Measurements from ENCODE around the gene UBE2J2.

UBE2J2 gene

DNA sequence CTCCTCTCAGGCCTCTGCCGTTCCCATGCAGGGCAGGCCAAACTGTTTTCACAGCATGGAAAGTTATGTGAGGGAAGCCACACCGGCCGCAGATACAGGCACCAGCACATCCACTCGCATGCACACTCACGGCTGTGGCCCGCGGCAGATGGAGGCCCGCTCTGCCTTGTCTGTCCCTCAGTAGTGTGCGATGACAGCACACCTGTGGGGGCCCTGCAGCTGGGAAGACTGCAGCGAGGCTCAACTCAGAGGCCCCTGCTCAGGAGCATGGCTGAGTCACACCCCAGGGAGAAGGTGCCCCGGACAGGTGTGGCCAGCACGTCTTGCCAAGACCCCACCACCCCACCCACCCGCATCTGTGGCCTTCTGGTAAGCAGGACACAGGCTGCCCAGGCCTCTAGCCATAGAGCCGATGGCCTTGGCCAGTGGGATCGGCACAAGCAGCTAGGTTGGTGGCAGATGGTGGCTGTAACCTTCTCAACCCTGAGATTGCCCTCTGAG is 1.3 kb upstream of the UBE2J2 start:
- TF ChIP-seq TOX (CRISPR knock-in tag; IDR thresholded peaks at IDR 0.05; ENCODE audit: borderline replicate concordance), result no peak
- TF ChIP-seq CREB5 (CRISPR knock-in tag; IDR thresholded peaks at IDR 0.05; ENCODE audit: low read depth), result no peak
- TF ChIP-seq SNAI2 (CRISPR knock-in tag; IDR thresholded peaks at IDR 0.05), result no peak
- no peak for TF ChIP-seq POU6F1 (CRISPR knock-in tag; IDR thresholded peaks at IDR 0.05; ENCODE audit: borderline replicate concordance, low read depth)
- TF ChIP-seq ZNF70 (CRISPR knock-in tag; IDR thresholded peaks at IDR 0.05), result no peak
- no peak for TF ChIP-seq RARB (CRISPR knock-in tag; IDR thresholded peaks at IDR 0.05)
- TF ChIP-seq ZFP30 (CRISPR knock-in tag; IDR thresholded peaks at IDR 0.05), result no peak
- TF ChIP-seq CSRNP3 (CRISPR knock-in tag; IDR thresholded peaks at IDR 0.05), result no peak
- no peak for TF ChIP-seq ZNF565 (CRISPR knock-in tag; conservative IDR thresholded peaks at IDR 0.05; ENCODE audit: low read depth)
- no peak for TF ChIP-seq ZC3H10 (CRISPR knock-in tag; IDR thresholded peaks at IDR 0.05)
- TF ChIP-seq PPARA (CRISPR knock-in tag; IDR thresholded peaks at IDR 0.05; ENCODE audit: borderline replicate concordance), result no peak
- TF ChIP-seq ARNTL (CRISPR knock-in tag; IDR thresholded peaks at IDR 0.05; ENCODE audit: borderline replicate concordance, low read depth), result no peak
- TF ChIP-seq BACH2 (CRISPR knock-in tag; IDR thresholded peaks at IDR 0.05; ENCODE audit: borderline replicate concordance), result no peak
- no peak for ATAC-seq

- ATAC-seq, result peak; percentile 53
Observed at GRCh38 chr1:1274299-1274930, 761 bp upstream of the UBE2J2 start.

DNA sequence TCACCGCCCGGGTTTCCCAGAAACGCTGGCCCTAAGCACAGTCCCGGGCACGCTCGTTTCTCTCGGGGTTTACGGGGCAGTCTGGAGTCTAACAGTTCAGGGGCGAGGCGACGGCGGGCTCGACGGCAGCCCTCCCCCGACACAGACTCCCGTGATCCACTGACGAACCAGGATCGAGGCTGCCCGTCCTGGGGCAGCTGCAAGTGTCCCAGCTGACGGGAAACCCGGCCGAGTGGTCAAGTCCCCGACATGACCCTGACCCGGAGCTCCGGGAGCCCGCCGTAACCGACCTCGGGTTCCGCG is 494 bp downstream of the UBE2J2 start:
- TF ChIP-seq ISL1 (CRISPR knock-in tag; IDR thresholded peaks at IDR 0.05) (no peak), OSR1 (CRISPR knock-in tag; IDR thresholded peaks at IDR 0.05) (no peak)
- ATAC-seq, result no peak

More at GRCh38 chr1:1274299-1274930, 761 bp upstream of the UBE2J2 start:
- TF ChIP-seq TSHZ2 (CRISPR knock-in tag; IDR thresholded peaks at IDR 0.05), result no peak
- no peak for TF ChIP-seq SNAI2 (CRISPR knock-in tag; IDR thresholded peaks at IDR 0.05)
- no peak for TF ChIP-seq ARNTL (CRISPR knock-in tag; IDR thresholded peaks at IDR 0.05; ENCODE audit: borderline replicate concordance, low read depth)
- no peak for TF ChIP-seq BACH2 (CRISPR knock-in tag; IDR thresholded peaks at IDR 0.05; ENCODE audit: borderline replicate concordance)
- TF ChIP-seq ESRRG (CRISPR knock-in tag; IDR thresholded peaks at IDR 0.05), result no peak

GRCh38 chr1:1272341-1273208 is 1.1 kb downstream of the UBE2J2 start:
- ATAC-seq, result no peak

More at GRCh38 chr1:1272341-1273208, 1.1 kb downstream of the UBE2J2 start:
- no peak for TF ChIP-seq ZNF70 (CRISPR knock-in tag; IDR thresholded peaks at IDR 0.05)
- no peak for TF ChIP-seq ZNF565 (CRISPR knock-in tag; conservative IDR thresholded peaks at IDR 0.05; ENCODE audit: low read depth)
- no peak for TF ChIP-seq TSHZ2 (CRISPR knock-in tag; IDR thresholded peaks at IDR 0.05)
- no peak for TF ChIP-seq ZNF8 (CRISPR knock-in tag; IDR thresholded peaks at IDR 0.05)
- TF ChIP-seq CSDC2 (CRISPR knock-in tag; IDR thresholded peaks at IDR 0.05), result no peak
- TF ChIP-seq CSRNP3 (CRISPR knock-in tag; IDR thresholded peaks at IDR 0.05), result no peak
- TF ChIP-seq, protein P1, sequence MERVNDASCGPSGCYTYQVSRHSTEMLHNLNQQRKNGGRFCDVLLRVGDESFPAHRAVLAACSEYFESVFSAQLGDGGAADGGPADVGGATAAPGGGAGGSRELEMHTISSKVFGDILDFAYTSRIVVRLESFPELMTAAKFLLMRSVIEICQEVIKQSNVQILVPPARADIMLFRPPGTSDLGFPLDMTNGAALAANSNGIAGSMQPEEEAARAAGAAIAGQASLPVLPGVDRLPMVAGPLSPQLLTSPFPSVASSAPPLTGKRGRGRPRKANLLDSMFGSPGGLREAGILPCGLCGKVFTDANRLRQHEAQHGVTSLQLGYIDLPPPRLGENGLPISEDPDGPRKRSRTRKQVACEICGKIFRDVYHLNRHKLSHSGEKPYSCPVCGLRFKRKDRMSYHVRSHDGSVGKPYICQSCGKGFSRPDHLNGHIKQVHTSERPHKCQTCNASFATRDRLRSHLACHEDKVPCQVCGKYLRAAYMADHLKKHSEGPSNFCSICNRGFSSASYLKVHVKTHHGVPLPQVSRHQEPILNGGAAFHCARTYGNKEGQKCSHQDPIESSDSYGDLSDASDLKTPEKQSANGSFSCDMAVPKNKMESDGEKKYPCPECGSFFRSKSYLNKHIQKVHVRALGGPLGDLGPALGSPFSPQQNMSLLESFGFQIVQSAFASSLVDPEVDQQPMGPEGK (CRISPR knock-in tag; IDR thresholded peaks at IDR 0.05; ENCODE audit: borderline replicate concordance), result no peak

Measured in SK-N-SH treated with all-trans-retinoic acid at 6 μM for 48 hours (cell line).